CD4-positive, alpha-beta T cell treated with Interleukin-21 for 1 hour (primary cell): ENCODE results near the gene AP3D1.

Source experiments
- DNase-seq: peaks from one replicate; pipeline ENCODE4 v3.0.0-alpha.2; 2020

The AP3D1 gene

GRCh38 chr19:2058570-2059421 lies 92.6 kb downstream of the AP3D1 start:
- DNase-seq: no peak

GRCh38 chr19:2057484-2058469 lies 93.6 kb downstream of the AP3D1 start:
- DNase-seq: no peak

- no peak for DNase-seq
Measured at GRCh38 chr19:2056837-2057192, 94.6 kb downstream of the AP3D1 start.

GRCh38 chr19:2055931-2056836 lies 95.2 kb downstream of the AP3D1 start:
- DNase-seq: peak; percentile 55

- no peak for DNase-seq
Measured at GRCh38 chr19:2054763-2055162, 96.6 kb downstream of the AP3D1 start.

- no peak for DNase-seq
Measured at GRCh38 chr19:2053601-2054389, 97.6 kb downstream of the AP3D1 start.

- DNase-seq: peak; percentile 79
Measured at GRCh38 chr19:2051773-2052704, 99.3 kb downstream of the AP3D1 start.

GRCh38 chr19:2050991-2051772 lies 100.2 kb downstream of the AP3D1 start, which contains the start of gene MKNK2:
Gene MKNK2 (minus strand): TSS chr19:2051244. CDS start chr19:2050851, 393 bp downstream.
- DNase-seq: peak; percentile 92
